Right atrium auricular region (tissue), 2 donors: Measurements from ENCODE around the gene DCHS2. TPM values are rescaled to one million over a fixed set of nuclear protein-coding genes. Genes with fewer than 3 reads are reported as not detected.

ENCODE experiments used
- DNase-seq: peaks from one replicate; pipeline ENCODE4 v3.0.0-alpha.2; 2019; ENCODE audit warnings: low spot score
- H3K27ac ChIP-seq, 2 donors: fragments of 200-600 bp; sonication (generic); 1 replicate in 1 of 2; 2 replicates in 1 of 2; pipeline ENCODE4 v1.5.1; 2016 to 2019
- H3K27me3 ChIP-seq, 2 donors: fragments of 200-600 bp; sonication (generic); one replicate each; pipeline versions ENCODE4 v1.5.1 to v1.6.0; 2017 to 2019
- H3K36me3 ChIP-seq: fragments of 200-600 bp; sonication (generic); one replicate; pipeline ENCODE4 v1.5.1; 2016
- H3K4me1 ChIP-seq, 2 donors: fragments of 200-600 bp; sonication (generic); one replicate each; pipeline versions ENCODE4 v1.5.1 to v1.6.0; 2017 to 2019
- H3K4me3 ChIP-seq, 2 donors: fragments of 200-600 bp; sonication (generic); 1 replicate in 1 of 2; 2 replicates in 1 of 2; pipeline ENCODE4 v1.5.1; 2017 to 2019; ENCODE audit warnings: mild to moderate bottlenecking in 1 of 2, moderate library complexity in 1 of 2
- H3K9me3 ChIP-seq, 2 donors: fragments of 200-600 bp; sonication (generic); one replicate each; pipeline ENCODE4 v1.5.1; 2019
- total RNA-seq, 2 donors: library from RNA; depleted of rRNA; stranded (reverse); fragments of >200 nt; gene quantifications; one replicate each; pipeline ENCODE4 v1.1.0, GENCODE V29; 2016
- TF ChIP-seq, protein P1 (sequence below), 2 donors: fragments of 200-600 bp; sonication (generic); IDR thresholded peaks; one replicate each; pipeline ENCODE4 v1.5.1; 2019; ENCODE audit warnings: antibody characterized with exemption in 2 of 2

Gene DCHS2
- total RNA-seq, 2 donors from 2014 or later, result 0.04 TPM; not detected in 1

DNA sequence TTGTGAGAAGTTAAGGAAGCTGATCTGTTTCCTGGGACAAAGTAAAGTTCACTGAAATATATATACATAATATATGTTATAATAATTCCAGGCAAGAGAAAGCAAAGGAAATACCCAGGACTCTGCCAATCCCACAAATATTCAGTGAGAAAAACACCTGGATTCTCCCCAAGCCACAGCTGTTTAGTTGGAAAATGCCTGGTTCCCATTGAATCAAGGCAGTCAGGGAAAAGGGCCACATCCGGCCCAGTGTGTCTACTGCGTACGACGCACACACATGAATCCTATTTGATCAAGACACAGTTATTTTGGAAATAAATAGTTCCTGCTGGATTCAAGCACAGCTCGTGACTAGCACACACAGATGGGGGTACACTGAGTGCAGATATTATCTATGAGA is 6.3 kb upstream of the DCHS2 start:
- TF ChIP-seq, protein P1, sequence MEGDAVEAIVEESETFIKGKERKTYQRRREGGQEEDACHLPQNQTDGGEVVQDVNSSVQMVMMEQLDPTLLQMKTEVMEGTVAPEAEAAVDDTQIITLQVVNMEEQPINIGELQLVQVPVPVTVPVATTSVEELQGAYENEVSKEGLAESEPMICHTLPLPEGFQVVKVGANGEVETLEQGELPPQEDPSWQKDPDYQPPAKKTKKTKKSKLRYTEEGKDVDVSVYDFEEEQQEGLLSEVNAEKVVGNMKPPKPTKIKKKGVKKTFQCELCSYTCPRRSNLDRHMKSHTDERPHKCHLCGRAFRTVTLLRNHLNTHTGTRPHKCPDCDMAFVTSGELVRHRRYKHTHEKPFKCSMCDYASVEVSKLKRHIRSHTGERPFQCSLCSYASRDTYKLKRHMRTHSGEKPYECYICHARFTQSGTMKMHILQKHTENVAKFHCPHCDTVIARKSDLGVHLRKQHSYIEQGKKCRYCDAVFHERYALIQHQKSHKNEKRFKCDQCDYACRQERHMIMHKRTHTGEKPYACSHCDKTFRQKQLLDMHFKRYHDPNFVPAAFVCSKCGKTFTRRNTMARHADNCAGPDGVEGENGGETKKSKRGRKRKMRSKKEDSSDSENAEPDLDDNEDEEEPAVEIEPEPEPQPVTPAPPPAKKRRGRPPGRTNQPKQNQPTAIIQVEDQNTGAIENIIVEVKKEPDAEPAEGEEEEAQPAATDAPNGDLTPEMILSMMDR (IDR thresholded peaks at IDR 0.05), result no peak
- no peak for DNase-seq

DNA sequence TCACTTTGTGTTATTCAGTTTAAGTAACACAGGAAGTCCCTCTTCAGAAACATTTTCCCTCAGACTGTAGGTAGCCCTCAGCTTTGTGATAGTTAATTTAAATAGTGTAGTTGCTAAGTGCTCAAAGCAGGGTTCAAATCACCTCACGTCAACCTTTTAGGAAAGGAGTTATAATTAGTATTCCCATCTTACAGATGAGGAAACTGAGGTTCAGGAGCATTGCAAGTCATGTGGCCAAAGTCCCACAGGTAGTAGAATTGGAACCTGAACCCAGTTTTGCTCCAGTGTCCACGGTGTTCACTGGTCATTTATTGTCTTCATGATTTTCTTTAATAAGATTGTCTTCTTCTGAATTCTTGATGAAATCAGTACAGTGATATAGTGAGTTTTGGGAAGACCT is 4.3 kb upstream of the DCHS2 start:
- Histone ChIP-seq H3K4me3 (no peak overlapping the region), H3K27me3 (peaks cover 3 to 5% of the 10 kb centered on the region in 2 donors), H3K9me3 (no peaks in the 10 kb centered on the region), H3K4me1 (peaks cover 0 to 16% of the 10 kb centered on the region in 2 donors), H3K36me3 (no peaks in the 10 kb centered on the region), H3K27ac (no peak overlapping the region)
- TF ChIP-seq, protein P1 (IDR thresholded peaks at IDR 0.05), result no peak
- DNase-seq, result no peak

More for the DNA sequence above, 6.3 kb upstream of the DCHS2 start:
- Histone ChIP-seq H3K4me1 (no peaks in the 10 kb centered on the region), H3K27me3 (peaks cover 0 to under 1% of the 10 kb centered on the region in 2 donors), H3K4me3 (no peak overlapping the region), H3K9me3 (no peaks in the 10 kb centered on the region), H3K27ac (no peak overlapping the region), H3K36me3 (no peaks in the 10 kb centered on the region)

DNA sequence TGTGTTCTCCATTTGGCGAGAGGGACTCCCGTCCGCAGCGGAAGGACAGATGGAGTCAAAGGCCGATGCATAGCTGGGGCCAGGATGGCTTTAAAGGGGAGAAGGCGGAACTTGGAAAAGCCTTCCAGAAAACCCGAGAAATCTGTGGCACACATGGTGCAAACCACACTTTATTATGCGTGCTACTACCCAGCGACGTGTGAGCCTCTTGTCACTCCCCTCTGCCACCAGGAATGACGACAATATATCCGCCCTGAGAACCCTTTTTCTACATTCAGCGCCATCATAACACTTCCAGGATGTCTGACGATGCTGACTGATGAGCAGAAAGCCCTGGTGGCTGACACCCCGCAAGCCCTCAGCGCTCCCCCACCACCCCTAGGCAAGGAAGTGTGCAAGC is 689 bp upstream of the DCHS2 start:
- no peaks in the 10 kb centered on the region for H3K36me3 ChIP-seq
- no peak for DNase-seq
- TF ChIP-seq, protein P1 (IDR thresholded peaks at IDR 0.05), result no peak
- peak overlapping the region in 1 of 2 donors; percentile 46 for H3K4me3 ChIP-seq
- no peaks in the 10 kb centered on the region for H3K9me3 ChIP-seq
- no peak overlapping the region for H3K27ac ChIP-seq
- H3K27me3 ChIP-seq, result peaks cover 9 to 19% of the 10 kb centered on the region in 2 donors
- peaks cover 0 to 27% of the 10 kb centered on the region in 2 donors for H3K4me1 ChIP-seq

DNA sequence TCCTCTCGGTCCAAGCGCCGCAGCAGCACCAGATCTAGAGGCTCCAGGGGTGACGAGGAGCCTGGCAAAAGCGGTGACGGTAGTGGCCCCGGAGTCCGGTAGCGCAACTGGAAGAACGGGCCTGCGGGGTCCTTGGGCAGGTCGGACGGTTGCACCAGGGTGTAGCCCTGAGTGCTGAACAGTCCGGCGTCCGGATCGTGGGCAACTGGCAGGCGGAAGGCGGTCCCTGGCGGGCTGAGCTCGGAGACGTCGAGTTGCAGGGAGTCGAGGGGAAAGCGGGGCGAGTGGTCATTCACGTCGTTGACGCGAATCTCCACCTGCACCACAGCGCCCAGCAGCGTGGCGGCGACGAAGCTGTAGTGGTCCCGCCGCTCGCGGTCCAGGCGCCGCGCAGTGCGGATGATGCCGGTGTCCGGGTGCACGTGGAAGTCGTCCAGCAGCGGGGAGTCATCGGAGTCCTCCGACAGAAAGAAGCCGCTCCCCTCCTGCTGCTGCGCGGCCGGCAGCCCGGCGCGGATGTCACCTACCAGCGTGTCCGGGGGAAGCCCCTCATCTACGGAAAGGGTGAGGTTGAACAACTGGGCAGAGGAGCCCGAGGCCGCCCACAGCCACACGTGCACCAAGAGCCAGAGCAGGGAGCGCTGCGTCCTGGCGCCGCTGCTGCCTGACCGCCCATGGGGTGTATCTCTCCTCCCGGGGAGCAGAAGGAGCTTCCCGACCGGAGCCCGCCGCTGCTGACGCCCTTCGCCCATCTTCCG is 837 bp downstream of the DCHS2 start:
- Histone ChIP-seq H3K36me3 (no peaks in the 10 kb centered on the region), H3K27me3 (peaks cover 9 to 19% of the 10 kb centered on the region in 2 donors), H3K9me3 (no peaks in the 10 kb centered on the region), H3K4me1 (peaks cover 0 to 27% of the 10 kb centered on the region in 2 donors), H3K27ac (no peak overlapping the region), H3K4me3 (peak overlapping the region in 1 of 2 donors; percentile 46)
- TF ChIP-seq, protein P1 (IDR thresholded peaks at IDR 0.05), result no peak
- DNase-seq, result no peak

DNA sequence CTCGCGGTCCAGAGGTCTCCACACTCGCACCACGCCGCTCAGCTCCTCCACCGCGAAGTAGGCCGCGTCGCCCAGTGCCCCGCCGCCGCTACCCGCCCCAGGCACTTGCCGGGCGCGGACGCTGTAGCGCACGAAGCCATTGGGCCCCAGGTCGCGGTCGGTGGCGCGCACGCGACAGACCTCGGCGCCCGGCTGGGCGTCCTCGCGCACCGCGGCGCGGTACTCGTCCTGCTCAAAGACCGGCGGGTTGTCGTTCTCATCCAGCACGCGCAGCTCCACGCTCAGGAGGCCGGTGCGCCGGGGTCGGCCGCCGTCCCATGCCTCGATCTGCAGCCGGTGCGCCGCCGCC is 1.4 kb downstream of the DCHS2 start:
- no peak for DNase-seq
- no peak overlapping the region for H3K4me3 ChIP-seq
- no peak overlapping the region for H3K27ac ChIP-seq
- H3K27me3 ChIP-seq, result peaks cover 9 to 19% of the 10 kb centered on the region in 2 donors
- H3K9me3 ChIP-seq, result no peaks in the 10 kb centered on the region
- H3K4me1 ChIP-seq, result peaks cover 0 to 27% of the 10 kb centered on the region in 2 donors
- TF ChIP-seq, protein P1 (IDR thresholded peaks at IDR 0.05), result no peak
- no peaks in the 10 kb centered on the region for H3K36me3 ChIP-seq
